ENCODE results near the gene SPACA6. TPM values are rescaled to one million over a fixed set of nuclear protein-coding genes. Genes with fewer than 3 reads are reported as not detected.

SPACA6 gene
- total and polyA plus RNA-seq, 9 of the 15 experiments (the other 6 are each of a cell fraction or from before 2014, with no cell fraction given) = 1.3 to 17.3 (median 6.2) TPM

DNA sequence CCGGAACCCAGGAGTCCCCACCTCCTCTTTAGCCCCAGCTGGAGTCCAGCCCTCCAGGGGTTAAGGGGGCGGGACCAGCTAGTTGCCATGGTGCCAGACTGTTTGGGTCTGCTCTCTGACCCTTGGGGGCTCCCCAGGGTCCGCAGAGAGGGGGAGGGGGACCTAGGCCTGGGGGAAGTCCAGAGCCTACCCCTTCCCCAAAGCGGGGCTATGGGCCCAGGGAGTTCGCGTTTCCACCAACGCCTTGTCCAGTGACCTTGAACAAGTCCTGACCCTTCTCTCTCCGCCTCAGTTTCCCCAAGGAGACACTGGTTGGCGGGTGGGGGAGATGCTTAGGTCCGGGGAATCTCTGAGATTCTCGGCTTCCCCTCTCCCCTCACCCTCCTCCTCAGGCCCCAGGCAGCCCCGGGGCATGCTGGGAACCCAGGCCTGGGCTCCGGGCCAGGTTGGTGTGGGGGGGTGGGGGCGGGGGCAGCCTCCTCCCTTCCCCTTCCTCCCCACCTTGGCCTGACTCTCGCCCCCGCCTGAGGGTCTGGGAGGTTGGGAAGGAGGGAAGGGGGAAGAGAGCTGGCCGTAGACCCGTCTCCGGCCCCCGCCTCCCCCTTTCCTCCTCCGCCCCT, 2.6 kb upstream of the SPACA6 start (continued):
- TF ChIP-seq ZNF449 (CRISPR knock-in tag; IDR thresholded peaks at IDR 0.05) (no peak), ZNF175 (CRISPR knock-in tag; IDR thresholded peaks at IDR 0.05; ENCODE audit: low read depth) (no peak), POLR2G (IDR thresholded peaks at IDR 0.05; ENCODE audit: low read depth, low read length) (no peak; the same call in 1 of the 2 replicates), TAF15 (IDR thresholded peaks at IDR 0.05; ENCODE audit: low read depth, low read length) (no peak), FOXJ3 (CRISPR knock-in tag; IDR thresholded peaks at IDR 0.05) (peak; percentile 68), CREB1 (IDR thresholded peaks at IDR 0.05) (no peak), CREB1 (CRISPR knock-in tag; IDR thresholded peaks at IDR 0.05) (no peak), TAL1 (IDR thresholded peaks at IDR 0.05) (no peak), ZBTB12 (CRISPR knock-in tag; IDR thresholded peaks at IDR 0.05) (no peak), HDAC2 (IDR thresholded peaks at IDR 0.05) (peak; percentile 48; the same call in 1 of the 2 replicates), HDAC8 (tag; IDR thresholded peaks at IDR 0.05) (no peak), ZNF707 (CRISPR knock-in tag; conservative IDR thresholded peaks at IDR 0.05) (no peak), ZBTB34 (CRISPR knock-in tag; IDR thresholded peaks at IDR 0.05) (no peak)
- TF ChIP-seq, protein P1, sequence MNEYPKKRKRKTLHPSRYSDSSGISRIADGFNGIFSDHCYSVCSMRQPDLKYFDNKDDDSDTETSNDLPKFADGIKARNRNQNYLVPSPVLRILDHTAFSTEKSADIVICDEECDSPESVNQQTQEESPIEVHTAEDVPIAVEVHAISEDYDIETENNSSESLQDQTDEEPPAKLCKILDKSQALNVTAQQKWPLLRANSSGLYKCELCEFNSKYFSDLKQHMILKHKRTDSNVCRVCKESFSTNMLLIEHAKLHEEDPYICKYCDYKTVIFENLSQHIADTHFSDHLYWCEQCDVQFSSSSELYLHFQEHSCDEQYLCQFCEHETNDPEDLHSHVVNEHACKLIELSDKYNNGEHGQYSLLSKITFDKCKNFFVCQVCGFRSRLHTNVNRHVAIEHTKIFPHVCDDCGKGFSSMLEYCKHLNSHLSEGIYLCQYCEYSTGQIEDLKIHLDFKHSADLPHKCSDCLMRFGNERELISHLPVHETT (CRISPR knock-in tag; conservative IDR thresholded peaks at IDR 0.05 in 1 of 2, IDR thresholded peaks at IDR 0.05 in 1 of 2) = no peak; a peak in 1 of 4 replicates
- TF ChIP-seq, protein P2, sequence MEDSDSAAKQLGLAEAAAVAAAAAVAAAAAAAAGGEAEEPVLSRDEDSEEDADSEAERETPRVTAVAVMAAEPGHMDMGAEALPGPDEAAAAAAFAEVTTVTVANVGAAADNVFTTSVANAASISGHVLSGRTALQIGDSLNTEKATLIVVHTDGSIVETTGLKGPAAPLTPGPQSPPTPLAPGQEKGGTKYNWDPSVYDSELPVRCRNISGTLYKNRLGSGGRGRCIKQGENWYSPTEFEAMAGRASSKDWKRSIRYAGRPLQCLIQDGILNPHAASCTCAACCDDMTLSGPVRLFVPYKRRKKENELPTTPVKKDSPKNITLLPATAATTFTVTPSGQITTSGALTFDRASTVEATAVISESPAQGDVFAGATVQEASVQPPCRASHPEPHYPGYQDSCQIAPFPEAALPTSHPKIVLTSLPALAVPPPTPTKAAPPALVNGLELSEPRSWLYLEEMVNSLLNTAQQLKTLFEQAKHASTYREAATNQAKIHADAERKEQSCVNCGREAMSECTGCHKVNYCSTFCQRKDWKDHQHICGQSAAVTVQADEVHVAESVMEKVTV (CRISPR knock-in tag; IDR thresholded peaks at IDR 0.05) = no peak
- TF ChIP-seq, protein P3, sequence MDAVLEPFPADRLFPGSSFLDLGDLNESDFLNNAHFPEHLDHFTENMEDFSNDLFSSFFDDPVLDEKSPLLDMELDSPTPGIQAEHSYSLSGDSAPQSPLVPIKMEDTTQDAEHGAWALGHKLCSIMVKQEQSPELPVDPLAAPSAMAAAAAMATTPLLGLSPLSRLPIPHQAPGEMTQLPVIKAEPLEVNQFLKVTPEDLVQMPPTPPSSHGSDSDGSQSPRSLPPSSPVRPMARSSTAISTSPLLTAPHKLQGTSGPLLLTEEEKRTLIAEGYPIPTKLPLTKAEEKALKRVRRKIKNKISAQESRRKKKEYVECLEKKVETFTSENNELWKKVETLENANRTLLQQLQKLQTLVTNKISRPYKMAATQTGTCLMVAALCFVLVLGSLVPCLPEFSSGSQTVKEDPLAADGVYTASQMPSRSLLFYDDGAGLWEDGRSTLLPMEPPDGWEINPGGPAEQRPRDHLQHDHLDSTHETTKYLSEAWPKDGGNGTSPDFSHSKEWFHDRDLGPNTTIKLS (IDR thresholded peaks at IDR 0.05; ENCODE audit: borderline replicate concordance, low read depth) = 0 out of 2 replicates have a peak, but pooled peaks have one; percentile 10
